Mesendoderm (in vitro differentiated cells): ENCODE measurements around the gene NKX1-1. TPM values are rescaled to one million over a fixed set of nuclear protein-coding genes. Genes with fewer than 3 reads are reported as not detected.

Source experiments
- DNase-seq: peaks from one replicate; pipeline ENCODE4 v3.0.0; 2013
- H2AK5ac ChIP-seq: 2 replicates; pipeline ENCODE4 v1.6.1; 2013; ENCODE audit warnings: low read length, inconsistent platforms
- H2BK120ac ChIP-seq: 2 replicates; pipeline ENCODE4 v1.6.1; 2013; ENCODE audit warnings: low read depth, mild to moderate bottlenecking, low read length, moderate library complexity, mixed read lengths
- H2BK15ac ChIP-seq: replicated peaks from 2 replicates; pipeline ENCODE4 v1.6.1; 2013; ENCODE audit warnings: low read depth, mild to moderate bottlenecking, moderate library complexity
- H2BK5ac ChIP-seq: 2 replicates; pipeline ENCODE4 v1.6.1; 2013; ENCODE audit warnings: low read length, inconsistent platforms
- H3K18ac ChIP-seq: 2 replicates; pipeline ENCODE4 v1.6.1; 2013; ENCODE audit warnings: mild to moderate bottlenecking, low read length, mixed read lengths
- H3K23ac ChIP-seq: one replicate; pipeline ENCODE4 v1.6.1; 2013; ENCODE audit warnings: low read length
- H3K27ac ChIP-seq: 2 replicates; pipeline ENCODE4 v1.5.1; 2013; ENCODE audit warnings: low read depth, mild to moderate bottlenecking, inconsistent platforms, low read length, moderate library complexity
- H3K27me3 ChIP-seq: 2 replicates; pipeline ENCODE4 v1.6.1; 2013; ENCODE audit warnings: low read length, control low read depth, mild to moderate bottlenecking, inconsistent platforms; ENCODE audit not compliant: insufficient read depth, poor library complexity
- H3K36me3 ChIP-seq: 2 replicates; pipeline ENCODE4 v1.6.1; 2013; ENCODE audit warnings: low read length, inconsistent platforms; ENCODE audit not compliant: control insufficient read depth, insufficient read depth
- H3K4ac ChIP-seq: one replicate; pipeline ENCODE4 v1.6.1; 2013; ENCODE audit warnings: low read depth, mild to moderate bottlenecking, low read length, moderate library complexity
- H3K4me1 ChIP-seq: 2 replicates; pipeline ENCODE4 v1.6.1; 2013; ENCODE audit warnings: low read depth, low read length, inconsistent platforms; ENCODE audit not compliant: control insufficient read depth
- H3K4me2 ChIP-seq: 2 replicates; pipeline ENCODE4 v1.6.1; 2013; ENCODE audit warnings: low read length
- H3K4me3 ChIP-seq: 2 replicates; pipeline ENCODE4 v1.5.1; 2013; ENCODE audit warnings: mild to moderate bottlenecking, low read length
- H3K56ac ChIP-seq: one replicate; pipeline ENCODE4 v1.6.1; 2013; ENCODE audit warnings: low read length
- H3K79me1 ChIP-seq: 2 replicates; pipeline ENCODE4 v1.6.1; 2013; ENCODE audit warnings: low read length, inconsistent platforms
- H3K79me2 ChIP-seq: 2 replicates; pipeline ENCODE4 v1.6.1; 2013; ENCODE audit warnings: mild to moderate bottlenecking, low read length; ENCODE audit not compliant: control insufficient read depth, insufficient read depth
- H3K9ac ChIP-seq: 2 replicates; pipeline ENCODE4 v1.6.1; 2013; ENCODE audit warnings: low read length, inconsistent platforms
- H4K5ac ChIP-seq: one replicate; pipeline ENCODE4 v1.6.1; 2013; ENCODE audit warnings: low read length
- H4K8ac ChIP-seq: one replicate; pipeline ENCODE4 v1.6.1; 2013; ENCODE audit warnings: low read depth, mild to moderate bottlenecking, control low read depth, low read length, moderate library complexity
- WGBS: extraction: QIAGEN DNeasy Blood & Tissue Kit; methylation state at CpG from one replicate; pipeline ENCODE4 v1.1.7; 2013; ENCODE audit warnings: low lambda C conversion rate, missing lambda C conversion rate; ENCODE audit not compliant: insufficient coverage; ENCODE audit errors: extremely low coverage; 5-methylcytosine and 5-hydroxymethylcytosine counted together
- polyA plus RNA-seq, 2 experiments: library from polyadenylated mRNA; stranded (reverse); fragments of 200-250 nt; gene quantifications; one replicate each; pipeline ENCODE4 v1.2.3, GENCODE V29; 2013

NKX1-1 gene
- polyA plus RNA-seq (2013, experiment 1 of 2), result not detected
- polyA plus RNA-seq (2013, experiment 2 of 2), result not detected

DNA sequence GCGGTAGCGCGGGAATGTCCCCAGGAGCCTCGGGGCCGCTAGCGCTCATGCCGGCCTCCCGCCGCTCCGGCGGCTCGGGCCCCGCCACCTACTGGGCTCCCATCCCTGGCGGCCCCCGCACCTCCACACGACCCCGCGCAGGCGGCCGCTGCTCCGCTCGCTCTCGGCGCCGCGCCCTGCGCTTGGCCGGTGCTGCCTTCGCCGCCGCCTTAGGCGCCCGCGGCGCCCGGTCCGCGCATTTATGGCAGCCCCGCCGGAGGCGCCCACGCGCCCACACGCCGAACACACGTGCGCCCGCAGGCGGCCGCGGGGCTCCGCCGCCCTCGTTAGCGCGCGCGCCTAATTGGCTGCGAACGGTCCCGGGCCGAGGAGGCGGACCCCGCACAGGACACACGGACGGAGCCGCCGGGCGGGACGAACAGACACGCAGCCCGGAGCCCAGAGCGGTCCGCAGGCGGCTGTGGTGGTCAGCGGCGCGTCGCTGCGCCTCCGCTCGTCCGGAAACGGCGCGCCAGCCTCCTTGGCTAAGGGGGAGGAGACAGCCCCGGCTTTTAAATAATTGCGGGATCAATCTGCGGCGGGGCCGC lies at the start of gene NKX1-1:
Gene NKX1-1, minus strand, starts transcription at position 49 of the 587 bp plus-strand sequence. Its CDS starts 0 bp downstream, at position 49.
- H3K79me2 ChIP-seq, result no peaks in the 10 kb centered on the region
- H3K79me1 ChIP-seq, result no peaks in the 10 kb centered on the region
- H3K27me3 ChIP-seq, result peaks cover 69% of the 10 kb centered on the region
- H2BK5ac ChIP-seq, result no peak within 1 kb of the TSS
- no peak within 1 kb of the TSS for H3K56ac ChIP-seq
- H2BK15ac ChIP-seq, result no peak within 1 kb of the TSS
- H2BK120ac ChIP-seq, result no peak within 1 kb of the TSS
- no peaks in the 10 kb centered on the region for H3K36me3 ChIP-seq
- no peak within 1 kb of the TSS for H3K23ac ChIP-seq
- no peak within 1 kb of the TSS for H3K4me3 ChIP-seq
- WGBS, result no CpG with 5 or more reads among the region's 91 CpGs
- H3K9ac ChIP-seq, result no peak within 1 kb of the TSS
- H3K27ac ChIP-seq, result no peak within 1 kb of the TSS
- no peak within 1 kb of the TSS for H4K8ac ChIP-seq
- no peaks in the 10 kb centered on the region for H3K4me1 ChIP-seq
- H2AK5ac ChIP-seq, result no peak within 1 kb of the TSS
- no peak for DNase-seq
- H3K18ac ChIP-seq, result no peak within 1 kb of the TSS
- H3K4me2 ChIP-seq, result no peak within 1 kb of the TSS
- H4K5ac ChIP-seq, result no peak within 1 kb of the TSS
- H3K4ac ChIP-seq, result no peak within 1 kb of the TSS

DNA sequence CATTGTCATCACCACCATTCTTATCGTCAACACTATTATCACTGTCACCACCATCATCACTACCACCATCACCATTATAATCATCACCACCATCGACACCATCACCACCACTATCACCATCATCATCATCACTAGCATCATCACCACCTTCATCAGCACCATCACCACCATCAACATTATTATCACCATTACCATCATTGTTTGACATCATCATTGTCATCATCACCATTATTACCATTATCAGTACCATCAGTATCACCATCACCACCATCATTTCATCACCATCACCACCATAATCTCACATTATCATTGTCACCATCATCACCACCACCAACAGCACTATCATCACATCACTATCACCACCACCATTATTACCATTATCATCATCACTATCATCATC lies 47.5 kb upstream of the NKX1-1 start:
- H3K79me1 ChIP-seq, result no peaks in the 10 kb centered on the region
- no peak overlapping the region for H3K4me3 ChIP-seq
- no peak overlapping the region for H2AK5ac ChIP-seq
- no peak overlapping the region for H3K4ac ChIP-seq
- no peak overlapping the region for H2BK120ac ChIP-seq
- H2BK15ac ChIP-seq, result no peak overlapping the region
- no peak overlapping the region for H2BK5ac ChIP-seq
- H3K23ac ChIP-seq, result no peak overlapping the region
- H3K27ac ChIP-seq, result no peak overlapping the region
- no CpG with 5 or more reads among the region's 2 CpGs for WGBS
- no peak overlapping the region for H4K8ac ChIP-seq
- no peak overlapping the region for H3K56ac ChIP-seq
- DNase-seq, result no peak
- no peaks in the 10 kb centered on the region for H3K79me2 ChIP-seq
- H3K36me3 ChIP-seq, result no peaks in the 10 kb centered on the region
- no peaks in the 10 kb centered on the region for H3K4me1 ChIP-seq
- no peaks in the 10 kb centered on the region for H3K27me3 ChIP-seq
- no peak overlapping the region for H3K9ac ChIP-seq
- no peak overlapping the region for H3K4me2 ChIP-seq
- H4K5ac ChIP-seq, result no peak overlapping the region
- H3K18ac ChIP-seq, result no peak overlapping the region

DNA sequence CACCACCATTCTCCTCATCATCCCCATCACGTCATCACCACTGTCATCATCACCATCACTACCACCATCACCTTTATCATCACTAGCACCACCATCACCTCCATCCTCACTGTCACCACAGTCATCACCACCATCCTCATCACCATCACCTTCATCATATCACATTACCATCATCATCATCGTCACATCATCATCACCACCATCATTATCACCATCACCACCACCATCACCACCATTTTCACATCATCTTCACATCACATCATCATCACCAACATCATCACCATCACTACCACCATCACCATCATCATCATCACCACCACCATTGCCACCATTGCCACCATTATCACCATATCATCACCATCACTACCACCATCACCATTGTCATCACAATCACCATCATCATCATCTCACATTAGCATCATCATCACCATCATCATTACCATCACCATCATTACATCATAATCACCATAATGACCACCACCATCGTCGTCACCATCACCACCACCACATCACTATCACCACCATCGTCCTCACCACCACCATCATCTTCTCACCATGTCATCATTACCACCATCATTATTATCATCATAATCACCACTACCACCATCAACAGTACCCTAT lies 46.3 kb upstream of the NKX1-1 start:
- H3K56ac ChIP-seq, result no peak overlapping the region
- H2BK15ac ChIP-seq, result no peak overlapping the region
- H3K23ac ChIP-seq, result no peak overlapping the region
- H2BK5ac ChIP-seq, result no peak overlapping the region
- no peaks in the 10 kb centered on the region for H3K79me1 ChIP-seq
- no peak overlapping the region for H2AK5ac ChIP-seq
- no peaks in the 10 kb centered on the region for H3K79me2 ChIP-seq
- H3K4ac ChIP-seq, result no peak overlapping the region
- H3K36me3 ChIP-seq, result no peaks in the 10 kb centered on the region
- H3K4me3 ChIP-seq, result no peak overlapping the region
- no peak for DNase-seq
- no peaks in the 10 kb centered on the region for H3K4me1 ChIP-seq
- H3K9ac ChIP-seq, result no peak overlapping the region
- H3K4me2 ChIP-seq, result no peak overlapping the region
- no peak overlapping the region for H4K8ac ChIP-seq
- no peak overlapping the region for H2BK120ac ChIP-seq
- no peak overlapping the region for H3K18ac ChIP-seq
- H3K27ac ChIP-seq, result no peak overlapping the region
- no peaks in the 10 kb centered on the region for H3K27me3 ChIP-seq
- H4K5ac ChIP-seq, result no peak overlapping the region
- WGBS, result 100% methylated on average over 4 of the region's 5 CpGs

DNA sequence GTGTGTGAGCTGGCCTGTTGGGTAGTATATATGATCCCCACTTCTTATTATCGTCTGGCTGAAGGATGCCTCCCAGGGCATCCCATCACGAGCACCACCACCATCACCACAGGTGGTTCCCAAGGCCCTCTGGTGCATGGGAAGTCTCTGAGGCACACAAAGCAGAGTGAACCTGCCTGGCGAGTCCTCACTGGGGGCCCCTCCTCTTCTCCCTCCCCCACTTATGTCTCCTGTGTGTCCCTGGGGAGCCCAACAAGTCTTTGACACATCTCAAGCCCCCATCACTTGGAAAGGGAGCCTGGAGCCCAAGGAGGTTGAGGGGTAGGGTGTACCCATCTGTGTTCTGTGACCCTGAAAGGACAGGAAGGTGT lies 45.5 kb upstream of the NKX1-1 start:
- DNase-seq, result no peak
- WGBS, result no CpG with 5 or more reads among the region's 3 CpGs
- H2BK5ac ChIP-seq, result no peak overlapping the region

DNA sequence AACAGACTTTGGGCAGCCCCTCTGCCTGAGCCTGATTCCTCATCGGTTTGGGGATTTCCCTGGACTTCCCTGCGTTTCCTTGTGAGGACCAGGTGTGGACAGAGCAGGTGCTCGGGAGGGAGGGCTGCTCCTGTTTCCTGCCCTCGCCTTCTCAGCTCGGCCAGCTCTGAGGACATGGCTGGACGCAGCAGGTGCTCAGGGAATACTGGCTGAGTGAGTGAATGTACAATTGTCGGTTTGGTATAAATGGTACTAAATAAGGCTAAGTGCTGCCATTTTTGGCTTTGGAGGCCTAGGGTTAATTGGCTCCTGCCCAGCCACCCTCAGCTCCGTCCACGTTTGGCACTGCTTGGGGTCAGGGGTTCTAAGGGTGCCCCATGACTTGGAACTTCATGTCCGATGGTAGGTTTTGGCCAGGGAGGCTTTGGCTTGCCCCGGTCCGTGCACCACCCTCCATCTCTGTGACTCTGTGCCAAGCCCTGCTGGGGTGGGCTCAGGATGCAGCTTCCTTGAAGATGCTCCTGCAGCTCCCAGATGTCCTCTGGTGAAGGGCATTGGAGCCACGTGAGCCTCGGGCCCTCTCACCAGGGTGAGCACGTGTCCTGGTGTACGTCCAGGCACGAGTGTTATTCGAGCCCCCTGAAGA lies 45.0 kb upstream of the NKX1-1 start:
- no peak overlapping the region for H3K23ac ChIP-seq
- DNase-seq, result no peak
- H3K9ac ChIP-seq, result no peak overlapping the region
- no peak overlapping the region for H2BK120ac ChIP-seq
- no peaks in the 10 kb centered on the region for H3K79me1 ChIP-seq
- H3K79me2 ChIP-seq, result no peaks in the 10 kb centered on the region
- H4K8ac ChIP-seq, result no peak overlapping the region
- no peak overlapping the region for H3K4ac ChIP-seq
- no peaks in the 10 kb centered on the region for H3K4me1 ChIP-seq
- no peak overlapping the region for H3K4me2 ChIP-seq
- WGBS, result no CpG with 5 or more reads among the region's 18 CpGs
- H2AK5ac ChIP-seq, result no peak overlapping the region
- H3K36me3 ChIP-seq, result no peaks in the 10 kb centered on the region
- H4K5ac ChIP-seq, result no peak overlapping the region
- no peak overlapping the region for H3K4me3 ChIP-seq
- no peak overlapping the region for H2BK5ac ChIP-seq
- H3K27ac ChIP-seq, result no peak overlapping the region
- no peak overlapping the region for H2BK15ac ChIP-seq
- no peak overlapping the region for H3K56ac ChIP-seq
- no peak overlapping the region for H3K18ac ChIP-seq
- H3K27me3 ChIP-seq, result no peaks in the 10 kb centered on the region

More for the DNA sequence above, 45.5 kb upstream of the NKX1-1 start:
- no peak overlapping the region for H3K56ac ChIP-seq
- no peak overlapping the region for H3K9ac ChIP-seq
- no peak overlapping the region for H3K23ac ChIP-seq
- no peak overlapping the region for H3K27ac ChIP-seq
- no peak overlapping the region for H2BK120ac ChIP-seq
- H2AK5ac ChIP-seq, result no peak overlapping the region
- H2BK15ac ChIP-seq, result no peak overlapping the region
- H3K79me1 ChIP-seq, result no peaks in the 10 kb centered on the region
- no peaks in the 10 kb centered on the region for H3K4me1 ChIP-seq
- H3K36me3 ChIP-seq, result no peaks in the 10 kb centered on the region
- no peak overlapping the region for H3K4me3 ChIP-seq
- H3K4ac ChIP-seq, result no peak overlapping the region
- no peaks in the 10 kb centered on the region for H3K79me2 ChIP-seq
- H3K18ac ChIP-seq, result no peak overlapping the region
- no peaks in the 10 kb centered on the region for H3K27me3 ChIP-seq
- H4K5ac ChIP-seq, result no peak overlapping the region
- no peak overlapping the region for H4K8ac ChIP-seq
- H3K4me2 ChIP-seq, result no peak overlapping the region
